Measurements from ENCODE around the gene COL25A1.
"Not testable (repeated sequence)": the region's sequence is repeated elsewhere in the genome, so short reads cannot be mapped to it uniquely, and the experiment has no call there.

The COL25A1 gene

GRCh38 chr4:108991551-108992328 is 310.7 kb downstream of the COL25A1 start:
- Histone ChIP-seq H3K9me3 (ENCODE audit: control insufficient read depth, insufficient read depth, low read length) (no peaks in the 10 kb centered on the region), H3K27me3 (ENCODE audit: control insufficient read depth, insufficient read depth, low read length) (no peaks in the 10 kb centered on the region), H3K36me3 (ENCODE audit: control insufficient read depth, insufficient read depth, low read length) (no peaks in the 10 kb centered on the region), H3K9ac (ENCODE audit: low read depth, low read length) (no peak overlapping the region), H3K4me1 (ENCODE audit: control insufficient read depth, insufficient read depth, low read length) (no peaks in the 10 kb centered on the region), H3K4me3 (ENCODE audit: low read depth, low read length) (no peak overlapping the region)

GRCh38 chr4:108988464-108989195 is 313.8 kb downstream of the COL25A1 start:
- Histone ChIP-seq H3K36me3 (ENCODE audit: control insufficient read depth, insufficient read depth, low read length) (no peaks in the 10 kb centered on the region), H3K4me3 (ENCODE audit: low read depth, low read length) (no peak overlapping the region), H3K9ac (ENCODE audit: low read depth, low read length) (no peak overlapping the region), H3K27me3 (ENCODE audit: control insufficient read depth, insufficient read depth, low read length) (no peaks in the 10 kb centered on the region), H3K4me1 (ENCODE audit: control insufficient read depth, insufficient read depth, low read length) (no peaks in the 10 kb centered on the region), H3K9me3 (ENCODE audit: control insufficient read depth, insufficient read depth, low read length) (no peaks in the 10 kb centered on the region)

GRCh38 chr4:108984495-108984894 is 318.0 kb downstream of the COL25A1 start:
- not testable (repeated sequence) for H3K9ac ChIP-seq (ENCODE audit: low read depth, low read length); H3K27me3 ChIP-seq (ENCODE audit: control insufficient read depth, insufficient read depth, low read length); H3K4me1 ChIP-seq (ENCODE audit: control insufficient read depth, insufficient read depth, low read length); H3K36me3 ChIP-seq (ENCODE audit: control insufficient read depth, insufficient read depth, low read length); H3K9me3 ChIP-seq (ENCODE audit: control insufficient read depth, insufficient read depth, low read length); H3K4me3 ChIP-seq (ENCODE audit: low read depth, low read length)

GRCh38 chr4:108982402-108983185 is 319.9 kb downstream of the COL25A1 start:
- Histone ChIP-seq H3K4me3 (ENCODE audit: low read depth, low read length) (no peak overlapping the region), H3K9me3 (ENCODE audit: control insufficient read depth, insufficient read depth, low read length) (no peaks in the 10 kb centered on the region), H3K4me1 (ENCODE audit: control insufficient read depth, insufficient read depth, low read length) (no peaks in the 10 kb centered on the region), H3K27me3 (ENCODE audit: control insufficient read depth, insufficient read depth, low read length) (no peaks in the 10 kb centered on the region), H3K9ac (ENCODE audit: low read depth, low read length) (no peak overlapping the region), H3K36me3 (ENCODE audit: control insufficient read depth, insufficient read depth, low read length) (no peaks in the 10 kb centered on the region)

GRCh38 chr4:108980455-108981239 is 321.8 kb downstream of the COL25A1 start:
- Histone ChIP-seq H3K27me3 (ENCODE audit: control insufficient read depth, insufficient read depth, low read length) (no peaks in the 10 kb centered on the region), H3K4me3 (ENCODE audit: low read depth, low read length) (no peak overlapping the region), H3K4me1 (ENCODE audit: control insufficient read depth, insufficient read depth, low read length) (no peaks in the 10 kb centered on the region)

GRCh38 chr4:108979759-108980158 is 322.7 kb downstream of the COL25A1 start:
- H3K27me3 ChIP-seq (ENCODE audit: control insufficient read depth, insufficient read depth, low read length) = no peaks in the 10 kb centered on the region
- no peaks in the 10 kb centered on the region for H3K4me1 ChIP-seq (ENCODE audit: control insufficient read depth, insufficient read depth, low read length)
- H3K4me3 ChIP-seq (ENCODE audit: low read depth, low read length) = no peak overlapping the region
- H3K9ac ChIP-seq (ENCODE audit: low read depth, low read length) = no peak overlapping the region
- H3K36me3 ChIP-seq (ENCODE audit: control insufficient read depth, insufficient read depth, low read length) = no peaks in the 10 kb centered on the region
- H3K9me3 ChIP-seq (ENCODE audit: control insufficient read depth, insufficient read depth, low read length) = no peaks in the 10 kb centered on the region

More at GRCh38 chr4:108980455-108981239, 321.8 kb downstream of the COL25A1 start:
- Histone ChIP-seq H3K36me3 (ENCODE audit: control insufficient read depth, insufficient read depth, low read length) (no peaks in the 10 kb centered on the region), H3K9ac (ENCODE audit: low read depth, low read length) (no peak overlapping the region), H3K9me3 (ENCODE audit: control insufficient read depth, insufficient read depth, low read length) (no peaks in the 10 kb centered on the region)

GRCh38 chr4:108978066-108978465 is 324.4 kb downstream of the COL25A1 start:
- no peaks in the 10 kb centered on the region for H3K4me1 ChIP-seq (ENCODE audit: control insufficient read depth, insufficient read depth, low read length)

GRCh38 chr4:108972613-108973283 is 329.7 kb downstream of the COL25A1 start:
- no peaks in the 10 kb centered on the region for H3K9me3 ChIP-seq (ENCODE audit: control insufficient read depth, insufficient read depth, low read length)
- H3K4me3 ChIP-seq (ENCODE audit: low read depth, low read length) = no peak overlapping the region
- no peaks in the 10 kb centered on the region for H3K4me1 ChIP-seq (ENCODE audit: control insufficient read depth, insufficient read depth, low read length)
- no peak overlapping the region for H3K9ac ChIP-seq (ENCODE audit: low read depth, low read length)
- no peaks in the 10 kb centered on the region for H3K36me3 ChIP-seq (ENCODE audit: control insufficient read depth, insufficient read depth, low read length)
- no peaks in the 10 kb centered on the region for H3K27me3 ChIP-seq (ENCODE audit: control insufficient read depth, insufficient read depth, low read length)

More at GRCh38 chr4:108978066-108978465, 324.4 kb downstream of the COL25A1 start:
- H3K9ac ChIP-seq (ENCODE audit: low read depth, low read length) = no peak overlapping the region
- H3K36me3 ChIP-seq (ENCODE audit: control insufficient read depth, insufficient read depth, low read length) = no peaks in the 10 kb centered on the region
- no peaks in the 10 kb centered on the region for H3K27me3 ChIP-seq (ENCODE audit: control insufficient read depth, insufficient read depth, low read length)
- no peaks in the 10 kb centered on the region for H3K9me3 ChIP-seq (ENCODE audit: control insufficient read depth, insufficient read depth, low read length)
- H3K4me3 ChIP-seq (ENCODE audit: low read depth, low read length) = no peak overlapping the region

GRCh38 chr4:108971473-108971872 is 331.0 kb downstream of the COL25A1 start:
- no peaks in the 10 kb centered on the region for H3K27me3 ChIP-seq (ENCODE audit: control insufficient read depth, insufficient read depth, low read length)
- no peak overlapping the region for H3K9ac ChIP-seq (ENCODE audit: low read depth, low read length)
- no peaks in the 10 kb centered on the region for H3K4me1 ChIP-seq (ENCODE audit: control insufficient read depth, insufficient read depth, low read length)
- no peaks in the 10 kb centered on the region for H3K9me3 ChIP-seq (ENCODE audit: control insufficient read depth, insufficient read depth, low read length)
- H3K36me3 ChIP-seq (ENCODE audit: control insufficient read depth, insufficient read depth, low read length) = no peaks in the 10 kb centered on the region
- H3K4me3 ChIP-seq (ENCODE audit: low read depth, low read length) = no peak overlapping the region

GRCh38 chr4:108965472-108966076 is 336.9 kb downstream of the COL25A1 start:
- Histone ChIP-seq H3K36me3 (ENCODE audit: control insufficient read depth, insufficient read depth, low read length) (no peaks in the 10 kb centered on the region), H3K9ac (ENCODE audit: low read depth, low read length) (no peak overlapping the region), H3K27me3 (ENCODE audit: control insufficient read depth, insufficient read depth, low read length) (no peaks in the 10 kb centered on the region), H3K4me3 (ENCODE audit: low read depth, low read length) (no peak overlapping the region), H3K4me1 (ENCODE audit: control insufficient read depth, insufficient read depth, low read length) (no peaks in the 10 kb centered on the region), H3K9me3 (ENCODE audit: control insufficient read depth, insufficient read depth, low read length) (no peaks in the 10 kb centered on the region)

All from iPS-15b (cell line).